Gastroesophageal sphincter (tissue), 3 donors: Measurements from ENCODE around the gene KRTAP10-3.
"Not testable (repeated sequence)": the region's sequence is repeated elsewhere in the genome, so short reads cannot be mapped to it uniquely, and the experiment has no call there.

Experiments
- CTCF ChIP-seq, 4 experiments: fragments of 200-600 bp in 2 of 4; fragments of 450-650 bp in 2 of 4; sonication (generic) in 1 of 4; IDR thresholded peaks; one replicate each; pipeline ENCODE4 v1.5.1; 2017 to 2019; ENCODE audit warnings: antibody characterized with exemption in 4 of 4, mild to moderate bottlenecking in 2 of 4, moderate library complexity in 2 of 4
- EP300 ChIP-seq: sonication (generic); formaldehyde crosslinking; IDR thresholded peaks from one replicate; pipeline ENCODE4 v1.6.1; 2017; ENCODE audit warnings: antibody characterized with exemption, mild to moderate bottlenecking
- POLR2A ChIP-seq, 2 donors: fragments of 450-650 bp; IDR thresholded peaks; one replicate each; pipeline ENCODE4 v1.6.1; 2017; ENCODE audit warnings: antibody characterized with exemption in 2 of 2, mild to moderate bottlenecking in 2 of 2, moderate library complexity in 1 of 2
- POLR2AphosphoS5 ChIP-seq: sonication (generic); formaldehyde crosslinking; IDR thresholded peaks from one replicate; pipeline ENCODE4 v1.6.1; 2017; ENCODE audit warnings: antibody characterized with exemption

GRCh38 chr21:44550285-44550684, 8.3 kb downstream of the KRTAP10-3 start:
- not testable (repeated sequence) for TF ChIP-seq CTCF (IDR thresholded peaks at IDR 0.05); POLR2A (IDR thresholded peaks at IDR 0.05); POLR2AphosphoS5; EP300
